GM03348 (cell line): ENCODE measurements around the gene WDFY4.
A peak's percentile ranks its signal among the peaks of the same experiment; 100 is the strongest.
"Not testable (repeated sequence)": the region's sequence is repeated elsewhere in the genome, so short reads cannot be mapped to it uniquely, and the experiment has no call there.

Experiments used
- DNase-seq: peaks from one replicate; pipeline ENCODE4 v3.0.0; 2012; ENCODE audit warnings: low spot score

The WDFY4 gene, protein sequence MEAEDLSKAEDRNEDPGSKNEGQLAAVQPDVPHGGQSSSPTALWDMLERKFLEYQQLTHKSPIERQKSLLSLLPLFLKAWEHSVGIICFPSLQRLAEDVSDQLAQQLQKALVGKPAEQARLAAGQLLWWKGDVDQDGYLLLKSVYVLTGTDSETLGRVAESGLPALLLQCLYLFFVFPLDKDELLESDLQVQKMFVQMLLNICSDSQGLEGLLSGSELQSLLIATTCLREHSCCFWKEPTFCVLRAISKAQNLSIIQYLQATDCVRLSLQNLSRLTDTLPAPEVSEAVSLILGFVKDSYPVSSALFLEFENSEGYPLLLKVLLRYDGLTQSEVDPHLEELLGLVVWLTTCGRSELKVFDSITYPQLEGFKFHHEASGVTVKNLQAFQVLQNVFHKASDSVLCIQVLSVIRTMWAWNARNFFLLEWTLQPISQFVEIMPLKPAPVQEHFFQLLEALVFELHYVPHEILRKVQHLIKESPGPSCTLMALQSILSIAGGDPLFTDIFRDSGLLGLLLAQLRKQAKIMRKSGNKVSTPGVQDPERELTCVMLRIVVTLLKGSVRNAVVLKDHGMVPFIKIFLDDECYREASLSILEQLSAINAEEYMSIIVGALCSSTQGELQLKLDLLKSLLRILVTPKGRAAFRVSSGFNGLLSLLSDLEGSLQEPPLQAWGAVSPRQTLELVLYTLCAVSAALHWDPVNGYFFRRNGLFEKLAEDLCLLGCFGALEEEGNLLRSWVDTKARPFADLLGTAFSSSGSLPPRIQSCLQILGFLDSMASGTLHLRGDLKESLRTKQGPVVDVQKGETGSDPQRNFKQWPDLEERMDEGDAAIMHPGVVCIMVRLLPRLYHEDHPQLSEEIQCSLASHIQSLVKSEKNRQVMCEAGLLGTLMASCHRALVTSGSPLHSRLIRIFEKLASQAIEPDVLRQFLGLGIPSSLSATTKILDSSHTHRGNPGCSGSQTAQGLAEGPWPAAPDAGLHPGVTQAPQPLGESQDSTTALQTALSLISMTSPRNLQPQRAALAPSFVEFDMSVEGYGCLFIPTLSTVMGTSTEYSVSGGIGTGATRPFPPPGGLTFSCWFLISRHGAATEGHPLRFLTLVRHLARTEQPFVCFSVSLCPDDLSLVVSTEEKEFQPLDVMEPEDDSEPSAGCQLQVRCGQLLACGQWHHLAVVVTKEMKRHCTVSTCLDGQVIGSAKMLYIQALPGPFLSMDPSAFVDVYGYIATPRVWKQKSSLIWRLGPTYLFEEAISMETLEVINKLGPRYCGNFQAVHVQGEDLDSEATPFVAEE (N-terminal part only)

DNA sequence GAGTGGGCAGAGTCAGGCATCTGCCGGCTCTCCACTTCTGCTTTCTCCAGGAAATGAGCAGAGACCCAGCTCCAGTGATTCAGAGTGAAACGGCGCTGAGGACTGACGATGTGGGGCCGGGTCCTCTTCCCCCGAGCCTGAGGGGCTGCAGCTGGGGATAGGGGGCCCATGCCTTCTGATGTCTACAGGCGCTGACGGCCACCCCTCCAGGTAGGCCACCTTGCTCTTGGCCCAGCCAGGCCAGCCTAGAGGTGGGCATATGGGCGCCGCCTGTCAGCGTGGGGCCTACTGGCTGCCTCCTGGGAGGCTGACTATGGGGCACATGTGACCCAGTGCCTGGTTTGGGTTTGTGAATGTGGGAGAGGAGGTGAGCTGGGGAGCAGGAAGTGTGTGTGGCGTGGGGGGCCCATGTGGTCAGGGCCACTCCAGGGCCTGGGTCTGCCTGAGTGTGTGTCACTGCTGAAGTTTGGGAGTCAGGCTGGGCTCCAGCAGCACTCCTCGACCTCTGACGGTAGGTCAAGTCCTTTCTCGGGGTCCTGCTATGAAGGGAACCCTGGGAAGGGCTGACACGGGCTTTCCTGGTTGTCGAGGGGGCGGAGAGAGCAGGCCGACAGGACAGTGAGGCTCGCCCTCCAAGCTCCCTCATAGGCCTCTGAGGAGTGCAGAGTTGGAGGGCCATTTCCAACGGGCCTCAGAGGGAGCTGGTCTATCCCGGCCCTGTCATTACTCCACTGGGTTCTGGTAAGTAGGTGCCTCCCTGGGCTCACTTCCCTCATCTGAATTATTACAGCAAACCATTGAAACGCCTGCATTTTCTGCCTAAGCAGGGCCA, at the start of gene WDFY4:
TSS of gene WDFY4 (plus strand) at position 82 of the 832 bp plus-strand sequence. CDS start 24,860 bp downstream, outside the sequence.
- DNase-seq, result no peak

DNA sequence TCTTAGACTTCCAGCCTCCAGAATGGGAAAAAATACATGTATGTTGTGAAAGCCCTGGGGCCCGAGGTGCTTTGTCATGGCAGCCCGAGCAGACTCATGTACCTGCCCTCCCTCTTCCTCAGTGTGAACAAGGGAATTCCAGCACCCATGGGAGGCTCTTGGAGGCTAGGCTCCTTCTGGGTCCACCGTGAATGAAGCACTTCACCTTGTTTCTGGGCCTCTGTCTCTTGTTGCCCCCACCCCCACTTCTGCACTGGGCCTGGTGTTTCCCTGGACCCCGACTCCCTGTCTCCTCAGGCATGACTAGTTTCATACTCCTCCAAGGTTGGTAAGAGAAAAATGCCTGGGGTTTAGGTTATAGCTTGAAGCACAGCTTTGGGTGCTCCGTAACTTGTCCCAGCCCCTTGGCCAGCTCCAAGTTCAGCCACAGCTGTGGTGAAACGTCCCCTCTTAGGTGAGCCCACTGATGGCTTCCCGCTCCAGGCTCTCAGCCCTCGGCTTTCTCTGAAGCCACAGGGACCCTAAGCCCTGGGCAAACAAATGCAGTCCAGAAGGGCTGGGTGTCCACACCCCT, 49.6 kb upstream of the WDFY4 start:
- DNase-seq, result no peak

DNA sequence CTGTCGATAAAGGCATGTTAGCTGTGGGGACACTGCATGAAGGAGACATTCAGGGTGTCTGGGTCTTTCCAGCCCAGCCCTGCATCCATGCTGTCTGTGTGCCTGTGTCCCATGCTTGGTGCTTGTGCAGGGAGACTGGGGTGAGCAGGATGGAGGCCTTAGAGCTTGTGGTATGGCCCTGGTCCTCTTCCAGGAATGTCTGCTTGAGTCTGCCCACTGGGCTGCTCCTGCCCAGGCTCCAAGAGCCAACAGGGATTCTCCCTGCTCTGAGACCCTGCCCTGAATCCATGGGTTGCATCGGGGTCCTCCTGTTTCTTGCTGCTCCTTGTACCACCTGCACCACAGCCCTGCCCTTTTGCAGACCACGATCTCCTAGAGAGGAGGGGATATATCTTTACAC, 48.4 kb upstream of the WDFY4 start:
- no peak for DNase-seq

DNA sequence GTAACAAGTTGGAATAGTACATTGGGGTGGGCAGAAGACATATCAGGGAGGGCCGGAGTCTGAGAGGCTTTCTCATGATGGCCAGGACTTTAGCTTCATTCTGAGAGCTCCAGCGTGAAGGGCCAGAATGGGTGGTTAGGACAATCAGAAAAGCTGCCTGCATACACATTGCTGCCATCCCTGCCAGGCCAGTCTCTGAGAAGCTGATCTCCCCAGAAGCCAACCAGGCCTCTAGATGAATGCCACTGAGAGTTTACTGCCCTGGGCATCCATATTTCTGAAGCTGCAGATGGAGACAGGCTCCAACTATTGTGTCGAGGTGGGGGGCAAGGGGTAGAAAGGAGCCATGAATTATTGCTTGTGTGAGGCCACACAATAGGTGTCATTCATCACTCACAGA, 47.8 kb upstream of the WDFY4 start:
- DNase-seq, result no peak

DNA sequence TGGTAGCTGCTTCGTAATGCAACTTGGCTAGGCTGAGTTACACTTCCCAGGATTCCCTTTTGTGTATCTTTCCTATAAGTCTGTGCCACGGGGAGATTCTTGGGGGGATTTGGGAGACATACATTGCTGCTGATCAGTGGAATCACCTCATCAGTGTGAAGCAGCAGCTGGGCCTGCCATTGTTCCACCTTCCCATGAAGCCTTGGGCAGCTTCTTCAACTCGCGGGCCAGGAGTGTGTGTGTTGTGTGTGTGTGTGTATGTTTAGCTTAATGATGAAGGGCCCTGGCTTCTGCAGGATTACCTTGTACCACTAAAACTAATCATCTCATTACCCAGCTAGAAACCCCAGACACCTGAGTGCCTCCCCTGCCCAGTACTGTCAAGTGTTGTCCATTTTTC, 46.5 kb upstream of the WDFY4 start:
- no peak for DNase-seq

DNA sequence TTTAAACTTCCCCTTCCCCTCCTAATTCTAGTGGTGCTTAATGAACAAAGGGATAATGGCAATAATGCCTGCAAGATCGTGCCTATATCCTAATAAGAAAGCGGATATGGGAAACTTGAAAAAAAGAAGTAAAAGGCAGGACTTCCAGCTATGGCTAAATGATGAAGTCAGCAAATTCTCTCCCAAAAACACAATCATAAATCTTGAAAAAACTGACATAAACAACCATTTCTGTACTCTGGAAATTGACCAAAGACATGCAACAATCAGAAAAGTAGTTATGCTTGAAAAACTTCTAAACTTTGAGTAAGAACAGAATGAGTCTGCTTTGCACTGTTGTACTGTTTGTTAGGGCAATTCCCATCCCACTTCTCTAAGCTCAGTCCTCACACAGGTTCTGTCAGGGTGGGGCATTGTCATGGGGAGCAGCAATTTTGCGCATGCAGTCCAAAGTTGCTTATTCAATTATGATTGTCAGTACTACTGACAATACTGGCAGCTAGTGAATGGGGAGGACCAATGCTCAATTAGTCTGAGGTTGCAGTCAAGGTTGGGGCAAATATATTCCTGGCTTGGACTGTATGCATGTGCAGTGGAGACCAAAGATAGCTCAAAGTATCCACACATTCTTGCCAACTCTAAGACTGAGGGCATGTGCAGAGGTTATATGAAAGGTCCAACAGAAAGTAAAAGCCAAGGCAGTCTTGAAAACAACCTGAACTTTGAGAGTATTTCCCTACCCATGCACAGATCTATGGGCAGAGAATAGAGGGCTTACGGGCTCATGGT, 45.7 kb upstream of the WDFY4 start:
- no peak for DNase-seq

DNA sequence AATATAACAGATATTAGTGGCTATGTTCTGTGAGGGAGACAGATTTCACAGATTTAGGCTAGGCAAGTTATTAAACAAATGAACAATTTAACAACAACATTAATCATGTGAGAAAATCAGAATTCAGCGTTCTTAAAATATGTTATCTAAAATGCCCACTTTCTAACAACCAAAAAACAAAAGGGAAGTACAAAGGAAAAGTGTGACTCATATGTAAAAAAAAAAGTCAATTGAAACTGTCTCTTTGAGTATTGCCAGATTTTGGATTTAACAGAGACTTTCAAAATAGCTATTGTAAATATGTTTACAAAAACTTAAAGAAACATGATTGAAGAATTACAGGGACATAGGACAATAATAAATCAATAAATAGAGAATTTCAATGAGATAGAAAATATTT, 45.0 kb upstream of the WDFY4 start:
- no peak for DNase-seq

DNA sequence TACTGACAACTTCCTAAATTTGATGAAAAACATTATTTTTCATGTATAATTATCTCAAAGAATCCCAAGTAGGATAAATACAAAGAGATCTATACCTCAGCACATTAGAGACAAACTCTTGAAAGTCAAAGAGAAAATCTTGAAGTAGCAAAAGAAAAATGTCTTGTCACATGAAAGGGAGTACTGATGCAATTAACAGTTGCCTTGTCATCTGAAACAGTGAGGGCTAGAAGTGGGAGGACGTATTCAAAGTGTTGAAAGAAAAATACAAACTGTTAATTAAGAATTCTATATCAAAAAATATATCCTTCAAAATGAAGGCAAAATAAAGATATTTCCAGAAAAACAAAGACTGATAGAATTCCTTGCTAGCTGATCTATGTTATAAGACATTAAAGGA, 44.3 kb upstream of the WDFY4 start:
- DNase-seq, result no peak

DNA sequence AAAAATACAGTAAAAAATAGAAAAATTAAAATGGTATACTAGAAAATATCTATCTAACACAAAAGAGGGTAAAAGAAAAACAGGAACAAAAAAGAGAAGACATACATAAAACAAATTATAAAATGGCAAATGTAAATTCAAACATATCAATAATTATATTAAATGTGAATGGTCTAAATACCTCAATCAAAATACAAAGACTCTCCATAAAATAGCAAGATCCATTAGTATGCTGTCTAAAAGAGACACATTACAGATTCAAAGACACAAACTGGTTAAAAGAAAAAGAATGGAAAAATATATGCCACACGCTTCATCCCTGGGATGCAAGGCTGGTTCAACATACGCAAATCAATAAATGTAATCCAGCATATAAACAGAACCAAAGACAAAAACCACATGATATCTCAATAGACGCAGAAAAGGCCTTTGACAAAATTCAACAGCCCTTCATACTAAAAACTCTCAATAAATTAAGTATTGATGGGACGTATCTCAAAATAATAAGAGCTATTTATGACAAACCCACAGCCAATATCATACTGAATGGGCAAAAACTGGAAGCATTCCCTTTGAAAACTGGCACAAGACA, 43.5 kb upstream of the WDFY4 start:
- not testable (repeated sequence) for DNase-seq

DNA sequence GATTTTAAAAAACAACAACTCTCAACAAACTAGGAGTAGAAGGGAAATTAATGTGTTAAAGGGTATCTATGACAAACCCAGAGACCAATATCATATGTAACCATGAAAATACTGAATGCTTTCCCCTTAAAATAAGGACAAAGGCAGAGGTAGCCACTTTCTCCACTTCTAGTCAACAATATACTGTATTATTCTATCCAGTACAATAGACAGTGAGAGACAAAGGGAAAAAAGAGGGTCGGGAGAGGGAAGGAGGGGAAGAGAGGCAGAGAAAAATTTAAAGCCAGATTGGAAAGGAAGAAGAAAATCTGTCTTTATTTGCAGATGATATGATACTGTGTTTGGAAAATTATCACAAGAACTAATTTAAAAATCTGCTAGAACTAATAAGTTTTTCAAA, 39.1 kb upstream of the WDFY4 start:
- no peak for DNase-seq

DNA sequence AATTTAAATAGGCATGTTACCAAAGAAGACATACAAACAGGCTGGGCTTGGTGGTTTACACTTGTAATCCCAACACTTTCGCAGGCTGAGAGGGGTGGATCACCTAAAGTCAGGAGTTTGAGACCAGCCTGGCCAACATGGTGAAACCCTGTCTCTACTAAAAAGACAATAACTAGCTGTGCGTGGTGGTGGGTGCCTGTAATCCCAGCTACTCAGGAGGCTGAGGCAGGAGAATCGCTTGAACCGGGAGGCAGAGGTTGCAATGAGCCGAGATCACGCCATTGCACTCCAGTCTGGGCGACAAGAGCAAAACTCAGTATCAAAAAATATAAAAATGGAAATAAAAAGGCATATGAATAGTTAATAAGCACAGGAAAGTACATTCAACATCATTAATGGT, 37.6 kb upstream of the WDFY4 start:
- not testable (repeated sequence) for DNase-seq

DNA sequence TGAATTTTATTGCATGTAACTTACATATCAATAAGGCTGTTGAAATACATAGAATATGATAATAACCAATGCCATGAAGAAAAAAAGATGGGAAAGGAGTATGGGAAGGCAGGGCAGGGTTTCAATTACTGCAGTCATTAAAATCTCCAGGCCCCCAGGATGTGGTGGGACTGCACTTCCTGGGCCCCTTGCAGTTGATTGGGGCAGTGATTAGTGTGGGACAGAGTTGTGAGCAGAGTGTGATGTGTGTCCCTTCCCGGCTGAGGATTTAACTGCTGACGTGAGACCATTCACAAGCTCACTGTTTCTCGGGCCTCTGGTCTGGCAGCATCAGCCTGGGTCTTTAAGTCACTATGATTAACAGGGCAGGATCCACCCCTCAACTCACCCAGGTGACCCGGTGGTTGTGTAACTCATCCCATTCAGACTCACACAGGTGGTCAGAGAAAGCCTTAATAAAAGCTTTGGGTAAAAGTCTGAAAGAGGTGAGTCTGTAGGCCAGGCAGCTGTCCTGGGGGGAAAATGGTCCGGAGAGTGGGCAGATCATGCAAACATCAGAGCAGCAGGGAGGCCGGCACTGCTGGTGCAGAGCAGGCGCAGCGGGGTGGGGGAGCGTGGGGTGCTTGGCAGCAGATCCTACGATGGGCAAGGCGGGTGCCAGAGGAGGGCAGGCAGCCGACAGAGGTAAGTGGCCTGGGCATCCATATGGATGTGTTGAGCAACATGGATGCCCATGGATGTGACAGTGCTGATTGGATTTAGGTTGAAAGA, 36.3 kb upstream of the WDFY4 start:
- DNase-seq, result no peak

DNA sequence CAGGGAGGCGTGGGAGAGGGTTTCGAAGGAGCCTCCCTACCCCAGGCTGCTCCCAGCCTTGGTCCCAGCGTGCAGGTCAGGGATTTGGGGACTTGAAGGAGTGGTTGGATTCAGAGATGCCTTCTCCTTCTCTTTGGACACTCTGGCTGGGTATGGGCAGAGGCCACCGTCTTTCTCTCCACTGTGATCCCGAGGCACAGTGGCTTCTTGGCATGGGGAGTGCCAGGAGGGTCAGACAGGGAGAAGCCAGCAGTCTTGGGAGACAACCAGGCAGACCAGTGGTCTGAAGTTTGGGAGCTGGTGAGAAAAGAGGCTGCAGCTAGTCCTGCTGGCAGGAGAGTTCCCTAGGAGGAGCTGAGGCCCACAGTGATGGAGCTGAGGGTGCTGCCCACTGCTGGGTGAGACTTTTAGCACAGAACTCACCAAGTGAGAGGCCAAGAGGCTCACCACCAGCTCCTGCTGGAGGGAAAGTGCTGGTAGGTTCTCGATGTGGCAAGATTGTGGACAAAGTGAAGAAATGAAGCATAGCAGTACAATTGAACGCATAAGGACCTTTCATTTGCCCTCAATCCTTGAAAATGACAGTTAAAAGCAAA, 35.2 kb upstream of the WDFY4 start:
- DNase-seq, result peak; percentile 28

DNA sequence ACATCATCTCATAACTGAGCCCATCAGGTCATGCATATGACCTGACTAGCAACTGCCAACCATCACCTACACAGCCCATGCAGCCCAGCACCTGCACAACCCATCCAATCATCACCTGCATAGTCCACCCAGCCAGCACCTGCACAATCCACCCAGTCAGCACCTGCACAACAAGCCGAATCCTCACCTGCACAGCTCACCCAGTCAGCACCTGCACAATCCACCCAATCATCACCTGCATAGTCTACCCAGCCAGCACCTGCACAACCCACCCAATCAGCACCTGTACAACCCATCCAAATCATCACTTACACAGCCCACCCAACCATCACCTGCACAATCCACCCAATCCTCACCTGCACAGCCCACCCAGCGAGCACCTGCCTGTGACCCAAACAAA, 33.4 kb upstream of the WDFY4 start:
- no peak for DNase-seq

DNA sequence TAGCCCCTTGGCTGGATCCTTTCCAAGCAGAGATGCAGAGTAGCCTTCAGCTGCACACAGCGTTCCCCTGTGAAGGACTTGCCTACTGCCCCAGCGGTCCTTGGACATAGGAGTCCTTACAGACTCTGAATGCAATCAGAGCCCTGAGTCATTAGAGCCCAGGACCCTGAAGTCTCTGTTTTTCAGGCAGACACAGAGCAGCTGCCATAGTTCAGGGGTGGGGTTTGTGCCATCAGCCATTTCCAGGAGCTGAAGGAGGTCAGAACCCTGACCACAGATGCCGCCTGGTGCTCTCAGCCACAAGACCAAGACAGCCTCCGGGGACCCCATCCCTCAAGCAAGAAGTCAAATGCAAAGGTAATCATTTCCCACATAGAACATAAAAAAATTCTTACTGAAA, 32.8 kb upstream of the WDFY4 start:
- DNase-seq, result no peak

DNA sequence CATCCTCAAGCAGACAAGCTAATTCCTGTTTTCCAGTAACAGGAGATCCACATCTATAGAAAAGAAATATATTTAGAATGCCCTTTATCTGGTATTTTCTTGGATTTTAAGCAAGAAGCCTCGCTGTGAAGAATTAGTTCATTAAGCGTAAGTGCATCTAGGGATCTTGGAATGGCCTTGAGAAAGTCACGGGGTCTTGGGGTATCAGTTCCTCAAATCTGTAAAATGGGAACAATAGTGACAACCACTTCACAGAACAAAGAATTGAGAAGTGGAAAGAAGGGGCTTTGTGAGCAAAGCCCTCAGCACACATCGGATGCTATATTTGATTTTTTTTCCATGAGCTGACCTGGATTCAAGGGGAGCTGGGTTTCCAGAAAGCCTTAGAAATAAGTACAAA, 32.3 kb upstream of the WDFY4 start:
- DNase-seq, result no peak

DNA sequence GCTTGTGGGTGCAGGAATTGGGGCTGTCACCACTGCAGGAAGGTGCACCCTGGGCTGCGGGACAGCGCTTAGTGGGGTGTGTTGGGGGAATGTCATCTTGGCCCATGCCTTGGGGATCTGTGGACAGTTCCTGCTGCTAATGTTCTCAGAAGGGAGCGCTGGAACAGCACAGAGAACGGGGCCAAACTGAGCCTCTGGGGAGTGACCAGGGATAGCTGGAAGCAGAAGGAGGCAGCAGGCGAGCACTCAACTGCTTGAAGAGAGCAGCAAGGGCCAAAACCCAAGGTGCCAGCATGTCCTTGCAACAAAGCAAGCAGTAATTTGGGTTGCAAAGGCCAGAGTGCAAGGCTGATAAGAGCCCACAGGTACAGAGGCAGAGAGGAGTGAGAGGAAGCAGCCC, 31.3 kb upstream of the WDFY4 start:
- DNase-seq, result no peak

DNA sequence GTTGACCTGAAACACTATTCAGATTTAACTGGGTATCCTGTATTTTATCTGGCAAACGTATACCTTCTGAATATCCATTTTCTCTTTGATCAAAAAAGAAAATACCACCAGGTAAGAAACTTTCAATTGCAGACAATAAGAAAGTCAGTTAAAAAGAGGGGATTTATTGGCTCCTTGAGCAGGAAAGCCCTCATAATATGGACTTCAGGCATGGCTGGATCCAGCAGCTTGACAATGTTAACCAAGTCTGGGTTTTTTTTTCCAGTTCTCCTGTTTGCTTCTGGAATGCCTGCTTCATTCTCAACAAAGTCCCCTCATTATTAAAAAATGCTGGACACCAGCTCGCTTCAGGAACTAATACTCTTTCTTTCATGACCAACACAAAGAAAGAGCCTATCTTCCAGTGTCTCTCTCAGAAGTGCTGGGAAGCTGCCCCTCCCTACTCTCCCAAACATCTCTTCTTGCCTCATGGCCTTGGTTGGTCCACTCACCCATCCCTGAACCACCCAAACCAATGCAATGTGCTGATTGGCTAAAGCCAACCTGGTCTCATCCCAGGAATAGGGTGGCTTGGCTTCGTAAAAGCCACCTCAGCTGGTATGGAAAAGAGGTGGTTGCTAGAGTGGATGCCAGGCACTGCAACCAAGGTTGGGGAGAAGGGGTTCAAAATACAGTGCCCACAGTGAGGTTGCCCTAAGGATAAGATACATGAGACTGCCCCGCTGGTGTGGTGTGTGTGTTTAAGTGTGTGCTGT, 30.6 kb upstream of the WDFY4 start:
- no peak for DNase-seq
